HEK293 (cell line): ENCODE data around the gene KIAA0753.
A peak's percentile ranks its signal among the peaks of the same experiment; 100 is the strongest.

Experiments
- CTCF ChIA-PET: fragments of 350-600 bp; formaldehyde crosslinking; extraction: SDS; loops from one replicate; lab custom pipeline; 2021; ENCODE audit warnings: antibody characterized with exemption; lab: Yijun Ruan, JAX
- POLR2A ChIA-PET: fragments of 300-600 bp; formaldehyde crosslinking; extraction: SDS; loops from one replicate; lab custom pipeline; 2020; ENCODE audit warnings: antibody characterized with exemption, inconsistent platforms; lab: Yijun Ruan, JAX
- H3K27ac ChIP-seq: fragments of 200-500 bp; sonication (Bioruptor generic); 2 replicates; pipeline ENCODE4 v1.5.1; 2014; ENCODE audit warnings: low read depth, low read length, control low read depth, inconsistent platforms; ENCODE audit errors: extremely low read depth
- H3K36me3 ChIP-seq, 2 experiments: fragments of 200-500 bp in 1 of 2; sonication (Bioruptor generic) in 1 of 2; 1 replicate in 1 of 2; 2 replicates in 1 of 2; pipeline ENCODE4 v1.5.1; 2014 to 2017; ENCODE audit warnings: inconsistent platforms in 2 of 2, low read length in 2 of 2; ENCODE audit not compliant: control insufficient read depth in 2 of 2, insufficient read depth in 1 of 2
- H3K4me1 ChIP-seq: fragments of 200-500 bp; sonication (Bioruptor generic); 2 replicates; pipeline ENCODE4 v1.5.1; 2014; ENCODE audit warnings: mild to moderate bottlenecking, low read length, inconsistent platforms; ENCODE audit not compliant: control insufficient read depth, insufficient read depth
- H3K4me3 ChIP-seq: 2 replicates; pipeline ENCODE4 v1.5.1; 2011; ENCODE audit warnings: low read depth, mild to moderate bottlenecking, control low read depth, low read length, moderate library complexity
- H3K9me3 ChIP-seq: fragments of 200-500 bp; sonication (Bioruptor generic); 2 replicates; pipeline ENCODE4 v1.5.1; 2014; ENCODE audit warnings: low read depth, low read length, inconsistent platforms; ENCODE audit not compliant: control insufficient read depth, insufficient read depth
- YY1 ChIP-seq: fragments of 450-650 bp; formaldehyde crosslinking; IDR thresholded peaks from 2 replicates; pipeline ENCODE4 v1.5.1; 2018; ENCODE audit warnings: missing biosample characterization, missing genetic modification characterization
- ZBTB48 ChIP-seq: fragments of 450-650 bp; formaldehyde crosslinking; IDR thresholded peaks from 2 replicates; pipeline ENCODE4 v1.5.1; 2016; ENCODE audit warnings: missing biosample characterization, missing genetic modification characterization
- ZFP3 ChIP-seq: fragments of 450-650 bp; formaldehyde crosslinking; IDR thresholded peaks from 2 replicates; pipeline ENCODE4 v1.5.1; 2016; ENCODE audit warnings: low read depth, missing biosample characterization, missing genetic modification characterization
- ZNF10 ChIP-seq: fragments of 450-650 bp; formaldehyde crosslinking; IDR thresholded peaks from 2 replicates; pipeline ENCODE4 v1.5.1; 2017; ENCODE audit warnings: missing biosample characterization, missing genetic modification characterization
- ZNF112 ChIP-seq: fragments of 450-650 bp; formaldehyde crosslinking; IDR thresholded peaks from 2 replicates; pipeline ENCODE4 v1.5.0; 2017; ENCODE audit warnings: missing biosample characterization, missing genetic modification characterization
- ZNF121 ChIP-seq: fragments of 450-650 bp; formaldehyde crosslinking; IDR thresholded peaks from 2 replicates; pipeline ENCODE4 v1.5.1; 2016; ENCODE audit warnings: missing biosample characterization, missing genetic modification characterization
- ZNF239 ChIP-seq: fragments of 450-650 bp; formaldehyde crosslinking; IDR thresholded peaks from 2 replicates; pipeline ENCODE4 v1.5.1; 2016; ENCODE audit warnings: missing biosample characterization, missing genetic modification characterization
- ZNF248 ChIP-seq: fragments of 450-650 bp; formaldehyde crosslinking; IDR thresholded peaks from 2 replicates; pipeline ENCODE4 v1.5.1; 2017; ENCODE audit warnings: missing biosample characterization, missing genetic modification characterization
- ZNF26 ChIP-seq: fragments of 450-650 bp; formaldehyde crosslinking; IDR thresholded peaks from 2 replicates; pipeline ENCODE4 v1.5.1; 2016; ENCODE audit warnings: missing biosample characterization, missing genetic modification characterization
- ZNF266 ChIP-seq: fragments of 450-650 bp; formaldehyde crosslinking; IDR thresholded peaks from 2 replicates; pipeline ENCODE4 v1.5.1; 2016; ENCODE audit warnings: missing biosample characterization, missing genetic modification characterization, low read depth
- ZNF280C ChIP-seq: fragments of 450-650 bp; formaldehyde crosslinking; IDR thresholded peaks from 2 replicates; pipeline ENCODE4 v1.5.1; 2016; ENCODE audit warnings: missing biosample characterization, missing genetic modification characterization
- ZNF416 ChIP-seq: fragments of 450-650 bp; formaldehyde crosslinking; IDR thresholded peaks from 2 replicates; pipeline ENCODE4 v1.5.1; 2016; ENCODE audit warnings: missing biosample characterization, missing genetic modification characterization
- ZNF48 ChIP-seq: fragments of 450-650 bp; formaldehyde crosslinking; IDR thresholded peaks from 2 replicates; pipeline ENCODE4 v1.5.1; 2016; ENCODE audit warnings: missing biosample characterization, missing genetic modification characterization
- ZNF560 ChIP-seq: fragments of 450-650 bp; formaldehyde crosslinking; IDR thresholded peaks from 2 replicates; pipeline ENCODE4 v1.5.1; 2017; ENCODE audit warnings: missing biosample characterization, missing genetic modification characterization, borderline replicate concordance
- ZNF561 ChIP-seq: fragments of 450-650 bp; IDR thresholded peaks from 2 replicates; pipeline ENCODE4 v1.5.1; 2018; ENCODE audit warnings: missing biosample characterization, missing genetic modification characterization, borderline replicate concordance
- ZNF585B ChIP-seq: fragments of 450-650 bp; formaldehyde crosslinking; IDR thresholded peaks from 2 replicates; pipeline ENCODE4 v1.5.1; 2016; ENCODE audit warnings: missing biosample characterization, missing genetic modification characterization
- ZNF610 ChIP-seq: fragments of 450-650 bp; formaldehyde crosslinking; IDR thresholded peaks from 2 replicates; pipeline ENCODE4 v1.5.1; 2016; ENCODE audit warnings: missing biosample characterization, missing genetic modification characterization, borderline replicate concordance
- ZNF660 ChIP-seq: fragments of 450-650 bp; IDR thresholded peaks from 2 replicates; pipeline ENCODE4 v1.5.1; 2018; ENCODE audit warnings: missing biosample characterization, mild to moderate bottlenecking, missing genetic modification characterization
- TF ChIP-seq, protein P1 (sequence below): fragments of 450-650 bp; IDR thresholded peaks from 2 replicates; pipeline ENCODE4 v1.5.1; 2018; ENCODE audit warnings: missing biosample characterization, mild to moderate bottlenecking, missing genetic modification characterization
- TF ChIP-seq, protein P2 (sequence below): fragments of 450-650 bp; formaldehyde crosslinking; IDR thresholded peaks from 2 replicates; pipeline ENCODE4; 2016; ENCODE audit warnings: missing biosample characterization, missing genetic modification characterization

Gene KIAA0753

GRCh38 chr17:6623941-6624340, 16.6 kb downstream of the KIAA0753 start:
- Histone ChIP-seq H3K4me3 (no peak overlapping the region), H3K36me3 (peaks cover 79 to 96% of the 10 kb centered on the region in 2 experiments), H3K27ac (no peak overlapping the region), H3K4me1 (no peaks in the 10 kb centered on the region; the same call in 1 of the 2 replicates), H3K9me3 (no peaks in the 10 kb centered on the region)
- ChIA-PET POLR2A (no interaction called here), CTCF (interaction anchor here (0.6 kb wide), 1 partner anchor 299 kb away, joined by 3 read pairs; no protein-coding TSS in a partner anchor)
- no peak for TF ChIP-seq ZNF585B (tag by site-specific recombination)
- TF ChIP-seq ZNF561 (tag by site-specific recombination) = no peak

DNA sequence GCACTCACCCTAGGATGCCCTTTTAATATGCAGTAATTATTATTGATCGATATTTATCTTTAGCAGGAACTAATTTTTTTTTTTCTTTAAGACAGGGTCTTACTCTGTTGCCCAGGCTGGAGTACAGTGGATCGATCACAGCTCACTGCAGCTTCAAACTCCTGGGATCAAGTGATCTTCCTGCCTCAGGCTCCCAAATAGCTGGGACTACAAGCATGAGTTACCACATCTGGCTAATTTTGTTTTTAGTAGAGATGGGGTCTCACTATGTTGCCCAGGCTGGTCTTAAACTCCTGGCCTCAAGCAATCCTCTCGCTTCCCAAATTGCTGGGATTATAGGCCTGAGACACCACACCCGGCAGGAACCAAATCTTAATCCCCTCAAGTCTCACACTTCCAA, 29.3 kb downstream of the KIAA0753 start:
- no peak overlapping the region for H3K4me3 ChIP-seq
- POLR2A ChIA-PET = no interaction called here
- H3K4me1 ChIP-seq = no peaks in the 10 kb centered on the region
- CTCF ChIA-PET = interaction anchor here (0.7 to 0.8 kb wide), 2 partner anchors 13 to 25 kb away, joined by 3 to 4 read pairs; no protein-coding TSS in a partner anchor
- H3K36me3 ChIP-seq = peaks cover 76 to 86% of the 10 kb centered on the region in 2 experiments
- no peak overlapping the region for H3K27ac ChIP-seq
- no peak for TF ChIP-seq ZNF10 (tag by site-specific recombination)
- peak; percentile 85; the same call in 1 of the 2 replicates for TF ChIP-seq ZNF121 (tag by site-specific recombination)
- no peaks in the 10 kb centered on the region for H3K9me3 ChIP-seq

DNA sequence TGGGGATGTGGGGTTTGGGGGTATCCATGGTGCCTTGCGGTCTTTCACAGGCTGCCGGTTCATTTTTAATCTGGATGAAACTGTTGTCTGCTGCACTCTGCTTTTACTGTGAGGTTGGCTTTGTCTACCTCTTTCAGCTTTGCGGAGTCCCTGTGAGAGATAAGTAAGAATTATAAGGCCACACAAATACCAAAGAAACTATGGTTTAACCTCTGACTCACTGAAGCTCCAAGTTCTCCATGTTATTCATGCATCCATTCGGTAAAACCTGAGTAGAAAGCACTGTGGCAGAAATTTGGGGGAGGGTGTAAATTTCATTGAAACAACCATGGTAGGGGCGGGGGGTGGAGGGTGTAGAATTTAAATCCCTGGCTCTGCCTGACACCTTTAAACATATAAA, 30.5 kb downstream of the KIAA0753 start:
- TF ChIP-seq ZNF248 (tag by site-specific recombination) (no peak), ZNF239 (tag by site-specific recombination) (no peak), ZNF121 (tag by site-specific recombination) (no peak), ZNF416 (tag by site-specific recombination) (no peak), ZNF610 (no peak), ZNF10 (tag by site-specific recombination) (no peak), ZNF266 (no peak)
- TF ChIP-seq, protein P1, sequence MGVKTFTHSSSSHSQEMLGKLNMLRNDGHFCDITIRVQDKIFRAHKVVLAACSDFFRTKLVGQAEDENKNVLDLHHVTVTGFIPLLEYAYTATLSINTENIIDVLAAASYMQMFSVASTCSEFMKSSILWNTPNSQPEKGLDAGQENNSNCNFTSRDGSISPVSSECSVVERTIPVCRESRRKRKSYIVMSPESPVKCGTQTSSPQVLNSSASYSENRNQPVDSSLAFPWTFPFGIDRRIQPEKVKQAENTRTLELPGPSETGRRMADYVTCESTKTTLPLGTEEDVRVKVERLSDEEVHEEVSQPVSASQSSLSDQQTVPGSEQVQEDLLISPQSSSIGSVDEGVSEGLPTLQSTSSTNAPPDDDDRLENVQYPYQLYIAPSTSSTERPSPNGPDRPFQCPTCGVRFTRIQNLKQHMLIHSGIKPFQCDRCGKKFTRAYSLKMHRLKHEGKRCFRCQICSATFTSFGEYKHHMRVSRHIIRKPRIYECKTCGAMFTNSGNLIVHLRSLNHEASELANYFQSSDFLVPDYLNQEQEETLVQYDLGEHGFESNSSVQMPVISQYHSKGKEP (tag by site-specific recombination) = no peak
- no peaks in the 10 kb centered on the region for H3K4me1 ChIP-seq
- H3K36me3 ChIP-seq = peaks cover 72 to 86% of the 10 kb centered on the region in 2 experiments
- no peak overlapping the region for H3K27ac ChIP-seq
- ChIA-PET CTCF (interaction anchor here (0.6 to 1.2 kb wide), 3 partner anchors 57 to 394 kb away, joined by 3 to 5 read pairs (median 5); no protein-coding TSS in a partner anchor), POLR2A (no interaction called here)
- H3K9me3 ChIP-seq = no peaks in the 10 kb centered on the region
- H3K4me3 ChIP-seq = no peak overlapping the region

GRCh38 chr17:6608321-6608720, 32.2 kb downstream of the KIAA0753 start:
- Histone ChIP-seq H3K4me1 (no peaks in the 10 kb centered on the region), H3K36me3 (peaks cover 70 to 88% of the 10 kb centered on the region in 2 experiments), H3K4me3 (no peak overlapping the region), H3K27ac (no peak overlapping the region), H3K9me3 (no peaks in the 10 kb centered on the region)
- ChIA-PET CTCF (interaction anchor here (0.8 to 1.5 kb wide), 3 partner anchors 20 to 135 kb away, joined by 3 read pairs; no protein-coding TSS in a partner anchor), POLR2A (no interaction called here)
- no peak for TF ChIP-seq ZNF112 (tag by site-specific recombination)
- no peak for TF ChIP-seq ZNF26 (tag by site-specific recombination)
- TF ChIP-seq ZNF48 (tag by site-specific recombination) = no peak
- TF ChIP-seq ZNF660 (tag by site-specific recombination) = no peak
- no peak for TF ChIP-seq YY1 (tag by site-specific recombination)
- TF ChIP-seq ZNF280C (tag by site-specific recombination) = no peak
- TF ChIP-seq ZBTB48 = no peak
- TF ChIP-seq, protein P2, sequence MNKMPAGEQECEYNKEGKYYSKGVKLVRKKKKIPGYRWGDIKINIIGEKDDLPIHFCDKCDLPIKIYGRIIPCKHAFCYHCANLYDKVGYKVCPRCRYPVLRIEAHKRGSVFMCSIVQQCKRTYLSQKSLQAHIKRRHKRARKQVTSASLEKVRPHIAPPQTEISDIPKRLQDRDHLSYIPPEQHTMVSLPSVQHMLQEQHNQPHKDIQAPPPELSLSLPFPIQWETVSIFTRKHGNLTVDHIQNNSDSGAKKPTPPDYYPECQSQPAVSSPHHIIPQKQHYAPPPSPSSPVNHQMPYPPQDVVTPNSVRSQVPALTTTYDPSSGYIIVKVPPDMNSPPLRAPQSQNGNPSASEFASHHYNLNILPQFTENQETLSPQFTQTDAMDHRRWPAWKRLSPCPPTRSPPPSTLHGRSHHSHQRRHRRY (tag by site-specific recombination) = no peak
- TF ChIP-seq ZFP3 = no peak
- no peak for TF ChIP-seq ZNF560 (tag by site-specific recombination)
